Activated CD4-positive, alpha-beta T cell treated with anti-CD3 and anti-CD28 coated beads for 36 hours (primary cell): ENCODE results near the gene CEMIP. TPM values are rescaled to one million over a fixed set of nuclear protein-coding genes. Genes with fewer than 3 reads are reported as not detected.

Source experiments
- ATAC-seq: fragments of 200-7000 bp; cut with Tn5 transposase; one replicate; pipeline ENCODE4 v1.10.0; 2021; ENCODE audit warnings: mild to moderate bottlenecking, moderate library complexity
- CTCF ChIA-PET: fragments of 350-600 bp; sonication (Branson Sonifier 250); formaldehyde crosslinking; loops from one replicate; lab custom pipeline; 2021; ENCODE audit warnings: antibody characterized with exemption; lab: Charles Lee
- POLR2A ChIA-PET: fragments of 350-600 bp; sonication (Branson Sonifier 250); formaldehyde crosslinking; loops from one replicate; lab custom pipeline; 2021; ENCODE audit warnings: antibody characterized with exemption, inconsistent platforms; lab: Charles Lee
- DNase-seq: peaks from one replicate; pipeline ENCODE4 v3.0.0-alpha.2; 2020
- H3K27ac Mint-ChIP-seq: one replicate; pipeline ENCODE4 v1.8.0; 2021; ENCODE audit warnings: mixed read lengths
- H3K27me3 Mint-ChIP-seq: one replicate; pipeline ENCODE4 v1.8.0; 2021; ENCODE audit warnings: mixed read lengths
- H3K36me3 Mint-ChIP-seq: one replicate; pipeline ENCODE4 v1.8.0; 2021; ENCODE audit warnings: low read depth, mixed read lengths
- H3K4me1 Mint-ChIP-seq: one replicate; pipeline ENCODE4 v1.8.0; 2021; ENCODE audit warnings: mixed read lengths
- H3K4me3 Mint-ChIP-seq: one replicate; pipeline ENCODE4 v1.8.0; 2021; ENCODE audit warnings: mild to moderate bottlenecking, moderate library complexity, mixed read lengths
- H3K9me3 Mint-ChIP-seq: one replicate; pipeline ENCODE4 v1.8.0; 2021; ENCODE audit warnings: low read depth, mixed read lengths
- intact Hi-C, 2 experiments: fragments of 100-400 bp; cut with DNase I in 1 of 2; cut with micrococcal nuclease in 1 of 2; formaldehyde crosslinking; loops; one replicate each; pipeline versions ENCODE4 v1.14.2 to v1.15.1; 2022 to 2024; cut with DNase I, micrococcal nuclease
- total RNA-seq, 2 experiments: library from RNA; stranded (reverse); gene quantifications; one replicate each; pipeline ENCODE4 v1.2.3, GENCODE V29; 2021

CEMIP gene
- total RNA-seq, 2 experiments from 2014 or later: 0.04 TPM; not detected in 1

GRCh38 chr15:80825361-80826030 lies 46.3 kb downstream of the CEMIP start:
- Mint-ChIP-seq H3K36me3 (no peaks in the 10 kb centered on the region), H3K27me3 (no peaks in the 10 kb centered on the region), H3K27ac (no peak overlapping the region), H3K4me1 (no peaks in the 10 kb centered on the region), H3K4me3 (no peak overlapping the region), H3K9me3 (no peaks in the 10 kb centered on the region)
- intact Hi-C loops: no loop called here
- DNase-seq (no peak), ATAC-seq (no peak)
- POLR2A ChIA-PET: no interaction called here
- CTCF ChIA-PET: no interaction called here

DNA sequence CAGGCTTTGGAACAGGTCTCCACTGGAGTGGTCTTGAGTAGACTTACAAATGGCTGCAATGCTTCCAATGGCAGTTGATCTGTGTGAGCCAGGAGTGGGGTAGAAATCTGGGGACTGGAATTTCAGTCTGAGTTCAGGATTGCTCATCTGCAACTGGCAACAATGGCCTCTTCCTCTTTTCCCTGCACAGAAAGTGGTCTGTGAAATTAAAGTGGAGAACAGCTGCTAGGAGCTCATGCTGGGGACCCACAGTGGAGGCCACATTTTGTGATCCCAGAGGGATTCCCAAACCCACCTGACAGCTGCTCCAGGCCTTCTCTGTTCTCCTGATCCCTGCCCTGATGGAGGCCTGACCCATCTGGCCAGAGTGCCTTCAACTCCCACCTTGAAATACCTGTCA lies 49.6 kb downstream of the CEMIP start:
- H3K36me3 Mint-ChIP-seq: no peaks in the 10 kb centered on the region
- H3K27ac Mint-ChIP-seq: no peak overlapping the region
- no peaks in the 10 kb centered on the region for H3K9me3 Mint-ChIP-seq
- intact Hi-C loops: no loop called here
- no peak for ATAC-seq
- ChIA-PET POLR2A (no interaction called here), CTCF (interaction anchor here (0.6 to 0.7 kb wide), 2 partner anchors 338 to 1455 kb away, joined by 3 to 5 read pairs; no protein-coding TSS in a partner anchor)
- DNase-seq: no peak
- no peaks in the 10 kb centered on the region for H3K4me1 Mint-ChIP-seq
- H3K4me3 Mint-ChIP-seq: no peak overlapping the region
- peaks cover 2% of the 10 kb centered on the region for H3K27me3 Mint-ChIP-seq

DNA sequence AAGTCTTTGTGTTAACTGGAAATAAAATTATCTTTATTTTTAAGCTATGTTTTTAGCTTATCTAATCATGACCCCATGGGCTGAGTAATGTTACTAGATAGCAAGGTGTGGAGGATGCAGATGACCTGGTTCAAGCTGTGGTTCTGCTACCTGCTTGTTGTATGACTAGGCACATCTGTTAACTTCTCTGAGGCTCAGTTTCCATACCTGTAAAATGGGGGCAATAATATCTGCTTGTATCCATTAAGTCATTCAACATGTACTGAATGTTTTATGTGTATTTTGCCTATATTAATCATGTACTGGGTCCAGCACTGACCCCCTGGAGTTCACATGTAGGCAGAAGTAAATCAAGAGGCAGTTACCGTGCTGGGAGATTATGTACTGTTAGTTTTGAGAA lies 51.5 kb downstream of the CEMIP start:
- H3K27me3 Mint-ChIP-seq: peaks cover 2% of the 10 kb centered on the region
- POLR2A ChIA-PET: no interaction called here
- no peak for DNase-seq
- no peak for ATAC-seq
- H3K4me3 Mint-ChIP-seq: no peak overlapping the region
- intact Hi-C loops: no loop called here
- H3K36me3 Mint-ChIP-seq: no peaks in the 10 kb centered on the region
- H3K4me1 Mint-ChIP-seq: no peaks in the 10 kb centered on the region
- no peak overlapping the region for H3K27ac Mint-ChIP-seq
- no peaks in the 10 kb centered on the region for H3K9me3 Mint-ChIP-seq
- CTCF ChIA-PET: no interaction called here

- Mint-ChIP-seq H3K4me3 (no peak overlapping the region), H3K4me1 (no peaks in the 10 kb centered on the region), H3K36me3 (no peaks in the 10 kb centered on the region), H3K27ac (no peak overlapping the region), H3K27me3 (peaks cover 2% of the 10 kb centered on the region), H3K9me3 (no peaks in the 10 kb centered on the region)
- intact Hi-C loops: no loop called here
- CTCF ChIA-PET: no interaction called here
- DNase-seq (no peak), ATAC-seq (no peak)
- POLR2A ChIA-PET: no interaction called here
Measured at GRCh38 chr15:80831192-80831591, 52.0 kb downstream of the CEMIP start.

DNA sequence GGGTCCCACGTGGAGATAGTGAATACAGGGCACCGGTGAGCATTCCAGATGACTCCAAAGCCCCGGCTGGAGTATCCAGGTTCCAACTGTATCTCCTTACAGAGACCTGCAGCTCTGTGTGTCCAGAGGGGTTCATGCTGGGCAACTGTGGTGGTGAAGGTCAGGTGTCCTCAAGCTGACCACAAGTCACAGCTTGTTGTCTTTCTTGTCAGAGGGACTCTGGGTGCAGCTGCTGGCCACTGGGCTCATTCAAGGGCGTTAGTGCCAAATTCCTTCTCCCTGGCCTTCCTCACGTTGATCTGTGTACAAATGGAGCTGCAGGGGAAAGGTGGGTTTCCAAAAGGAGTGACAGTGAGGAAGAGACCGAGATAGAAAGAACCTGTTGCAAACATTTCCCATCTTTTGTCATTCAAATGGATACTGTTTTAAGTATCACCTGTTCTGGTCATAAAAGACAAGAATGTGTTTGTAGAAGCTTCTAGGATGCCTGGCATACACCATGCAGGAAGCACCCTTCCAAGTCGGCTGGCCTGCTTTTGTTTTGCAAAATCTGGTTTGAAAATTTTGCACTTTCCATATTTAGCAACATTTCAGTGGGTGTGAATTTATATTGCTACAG lies 52.5 kb downstream of the CEMIP start:
- no peaks in the 10 kb centered on the region for H3K4me1 Mint-ChIP-seq
- no peak overlapping the region for H3K4me3 Mint-ChIP-seq
- ATAC-seq (no peak), DNase-seq (no peak)
- CTCF ChIA-PET: no interaction called here
- H3K27ac Mint-ChIP-seq: no peak overlapping the region
- no peaks in the 10 kb centered on the region for H3K9me3 Mint-ChIP-seq
- intact Hi-C loops: no loop called here
- H3K36me3 Mint-ChIP-seq: no peaks in the 10 kb centered on the region
- H3K27me3 Mint-ChIP-seq: peaks cover 2% of the 10 kb centered on the region
- POLR2A ChIA-PET: no interaction called here

GRCh38 chr15:80832686-80833085 lies 53.5 kb downstream of the CEMIP start:
- ChIA-PET POLR2A (no interaction called here), CTCF (interaction anchor here (1.1 kb wide), 1 partner anchor 15 kb away, joined by 3 read pairs; no protein-coding TSS in a partner anchor)
- no peak for ATAC-seq
- H3K27me3 Mint-ChIP-seq: peaks cover 2% of the 10 kb centered on the region
- H3K4me3 Mint-ChIP-seq: no peak overlapping the region
- intact Hi-C loops: no loop called here
- H3K27ac Mint-ChIP-seq: no peak overlapping the region
- H3K36me3 Mint-ChIP-seq: no peaks in the 10 kb centered on the region
- no peaks in the 10 kb centered on the region for H3K9me3 Mint-ChIP-seq
- DNase-seq: no peak
- no peaks in the 10 kb centered on the region for H3K4me1 Mint-ChIP-seq

DNA sequence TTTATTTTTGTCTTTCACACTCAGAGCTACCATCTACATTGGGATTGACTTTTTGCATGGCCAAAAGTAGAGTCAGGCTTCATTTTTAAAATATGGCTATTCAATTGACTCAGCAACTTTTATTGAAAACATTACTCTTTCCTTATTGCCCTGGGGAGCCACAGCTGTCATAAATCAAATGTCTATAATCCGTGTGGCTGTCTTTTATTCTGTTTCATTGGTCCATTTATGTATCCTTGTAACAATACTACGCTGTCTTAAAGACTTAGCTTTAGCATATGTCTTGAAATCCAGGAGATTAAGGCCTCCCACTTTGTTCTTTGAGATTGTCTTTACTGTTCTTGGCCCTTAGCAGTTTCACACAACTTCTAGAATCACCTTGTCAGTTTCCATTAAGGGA lies 55.2 kb downstream of the CEMIP start:
- no peaks in the 10 kb centered on the region for H3K4me1 Mint-ChIP-seq
- H3K27ac Mint-ChIP-seq: no peak overlapping the region
- H3K36me3 Mint-ChIP-seq: no peaks in the 10 kb centered on the region
- no peaks in the 10 kb centered on the region for H3K9me3 Mint-ChIP-seq
- DNase-seq (no peak), ATAC-seq (no peak)
- POLR2A ChIA-PET: no interaction called here
- H3K4me3 Mint-ChIP-seq: no peak overlapping the region
- intact Hi-C loops: no loop called here
- peaks cover 7% of the 10 kb centered on the region for H3K27me3 Mint-ChIP-seq
- CTCF ChIA-PET: interaction anchor here (0.6 kb wide), 1 partner anchor 230 kb away, joined by 3 read pairs; no protein-coding TSS in a partner anchor

DNA sequence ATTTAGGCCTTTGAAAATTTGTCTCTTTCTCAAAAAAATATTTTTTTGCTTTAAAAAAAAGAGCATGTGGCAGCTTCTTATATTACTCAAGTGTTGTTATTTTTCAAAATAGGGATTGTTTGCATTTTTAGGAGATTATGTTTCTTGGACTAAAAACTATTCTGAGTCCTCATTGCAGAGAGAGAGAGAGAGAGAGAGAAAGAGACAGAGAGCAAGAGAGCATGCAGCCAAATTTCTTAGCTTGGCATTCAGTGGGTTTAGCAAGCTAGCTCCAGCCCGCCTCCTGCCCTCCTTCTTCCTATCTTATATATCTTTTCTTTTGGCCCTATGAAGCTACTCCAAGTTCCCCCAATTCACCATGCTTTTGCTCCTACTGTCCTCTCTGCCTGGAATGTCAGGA lies 55.7 kb downstream of the CEMIP start:
- intact Hi-C loops: no loop called here
- Mint-ChIP-seq H3K9me3 (no peaks in the 10 kb centered on the region), H3K27me3 (peaks cover 7% of the 10 kb centered on the region), H3K27ac (no peak overlapping the region), H3K36me3 (no peaks in the 10 kb centered on the region), H3K4me1 (no peaks in the 10 kb centered on the region), H3K4me3 (no peak overlapping the region)
- ATAC-seq (no peak), DNase-seq (no peak)
- ChIA-PET POLR2A (no interaction called here), CTCF (interaction anchor here (0.6 to 0.7 kb wide), 2 partner anchors 131 to 231 kb away, joined by 3 read pairs; no protein-coding TSS in a partner anchor)

GRCh38 chr15:80835336-80835735 lies 56.2 kb downstream of the CEMIP start:
- no peaks in the 10 kb centered on the region for H3K9me3 Mint-ChIP-seq
- ChIA-PET CTCF (interaction anchor here (0.7 kb wide), 1 partner anchor 131 kb away, joined by 3 read pairs; no protein-coding TSS in a partner anchor), POLR2A (no interaction called here)
- DNase-seq (no peak), ATAC-seq (no peak)
- no peak overlapping the region for H3K27ac Mint-ChIP-seq
- H3K4me3 Mint-ChIP-seq: no peak overlapping the region
- intact Hi-C loops: no loop called here
- H3K4me1 Mint-ChIP-seq: no peaks in the 10 kb centered on the region
- H3K36me3 Mint-ChIP-seq: no peaks in the 10 kb centered on the region
- H3K27me3 Mint-ChIP-seq: peaks cover 7% of the 10 kb centered on the region

DNA sequence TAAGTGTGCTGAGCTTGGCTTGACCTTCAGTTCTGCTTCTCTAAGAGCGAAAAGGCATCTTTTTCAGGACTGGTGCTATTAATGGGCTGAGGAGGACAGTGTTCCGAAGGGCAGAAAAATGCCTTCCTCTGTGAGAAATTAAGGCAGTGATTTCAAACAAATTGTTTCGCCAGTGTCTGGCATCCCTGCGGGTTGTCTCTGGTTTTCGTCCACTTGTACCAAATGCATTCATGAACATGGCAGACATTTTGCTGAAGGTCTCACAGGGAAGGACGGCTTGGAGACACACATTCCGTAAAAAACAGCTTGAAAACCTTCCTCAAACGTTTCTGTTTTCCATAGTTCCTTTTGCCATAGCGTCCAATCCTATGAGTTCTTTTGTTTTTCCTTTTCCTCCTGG lies 57.1 kb downstream of the CEMIP start:
- Mint-ChIP-seq H3K27me3 (peaks cover 7% of the 10 kb centered on the region), H3K36me3 (no peaks in the 10 kb centered on the region), H3K27ac (no peak overlapping the region), H3K4me3 (no peak overlapping the region), H3K9me3 (no peaks in the 10 kb centered on the region), H3K4me1 (no peaks in the 10 kb centered on the region)
- ATAC-seq (no peak), DNase-seq (no peak)
- intact Hi-C loops: no loop called here
- ChIA-PET CTCF (no interaction called here), POLR2A (no interaction called here)

DNA sequence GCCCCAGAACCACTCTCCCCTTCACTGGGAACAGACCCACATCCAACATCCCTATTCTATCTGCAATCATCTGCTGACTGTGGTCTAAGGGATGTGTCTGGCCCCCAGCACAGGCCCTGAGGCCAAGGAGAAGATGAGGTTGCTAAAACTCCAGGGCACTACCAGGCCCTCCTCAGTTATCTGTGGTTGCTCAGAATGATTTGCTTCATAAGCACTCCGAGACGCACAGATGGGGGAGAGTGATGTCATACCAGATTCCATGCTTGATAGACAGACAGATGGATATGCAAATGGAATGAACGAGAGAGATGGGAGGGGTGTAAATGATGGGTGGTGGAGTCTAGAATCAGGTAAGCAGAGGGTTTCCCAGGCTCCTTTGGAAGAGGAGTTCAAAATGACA lies 57.8 kb downstream of the CEMIP start:
- H3K27me3 Mint-ChIP-seq: peaks cover 8% of the 10 kb centered on the region
- ATAC-seq (no peak), DNase-seq (no peak)
- CTCF ChIA-PET: no interaction called here
- H3K36me3 Mint-ChIP-seq: no peaks in the 10 kb centered on the region
- intact Hi-C loops: no loop called here
- H3K4me1 Mint-ChIP-seq: no peaks in the 10 kb centered on the region
- no peak overlapping the region for H3K27ac Mint-ChIP-seq
- H3K4me3 Mint-ChIP-seq: no peak overlapping the region
- POLR2A ChIA-PET: no interaction called here
- no peaks in the 10 kb centered on the region for H3K9me3 Mint-ChIP-seq

- DNase-seq (no peak), ATAC-seq (no peak)
- ChIA-PET POLR2A (no interaction called here), CTCF (no interaction called here)
- H3K27me3 Mint-ChIP-seq: peaks cover 11% of the 10 kb centered on the region
- H3K36me3 Mint-ChIP-seq: no peaks in the 10 kb centered on the region
- intact Hi-C loops: no loop called here
- no peaks in the 10 kb centered on the region for H3K9me3 Mint-ChIP-seq
- H3K4me3 Mint-ChIP-seq: no peak overlapping the region
- no peaks in the 10 kb centered on the region for H3K4me1 Mint-ChIP-seq
- H3K27ac Mint-ChIP-seq: no peak overlapping the region
Measured at GRCh38 chr15:80838012-80838411, 58.8 kb downstream of the CEMIP start.
